HG03025 (cell line): ENCODE results near the gene MIS18BP1.
"Not testable (repeated sequence)": the region's sequence is repeated elsewhere in the genome, so short reads cannot be mapped to it uniquely, and the experiment has no call there.

Source experiments
- ATAC-seq: cut with Tn5 transposase; IDR thresholded peaks from one replicate; pipeline ENCODE4 v1.9.1; 2021; ENCODE audit warnings: mild to moderate bottlenecking, moderate library complexity; ENCODE audit not compliant: unreplicated experiment, low FRiP score

Gene MIS18BP1

GRCh38 chr14:45253070-45253753 is at the start of gene MIS18BP1:
Gene MIS18BP1, minus strand, starts transcription at chr14:45253202. Its CDS starts 5,916 bp downstream, at chr14:45247286.
- ATAC-seq: peak; percentile 82

- ATAC-seq: no peak
Observed at GRCh38 chr14:45298423-45299117, 45.6 kb upstream of the MIS18BP1 start.

GRCh38 chr14:45294796-45295195 is 41.8 kb upstream of the MIS18BP1 start:
- ATAC-seq: not testable (repeated sequence)

- no peak for ATAC-seq
Observed at GRCh38 chr14:45290547-45290946, 37.5 kb upstream of the MIS18BP1 start.

DNA sequence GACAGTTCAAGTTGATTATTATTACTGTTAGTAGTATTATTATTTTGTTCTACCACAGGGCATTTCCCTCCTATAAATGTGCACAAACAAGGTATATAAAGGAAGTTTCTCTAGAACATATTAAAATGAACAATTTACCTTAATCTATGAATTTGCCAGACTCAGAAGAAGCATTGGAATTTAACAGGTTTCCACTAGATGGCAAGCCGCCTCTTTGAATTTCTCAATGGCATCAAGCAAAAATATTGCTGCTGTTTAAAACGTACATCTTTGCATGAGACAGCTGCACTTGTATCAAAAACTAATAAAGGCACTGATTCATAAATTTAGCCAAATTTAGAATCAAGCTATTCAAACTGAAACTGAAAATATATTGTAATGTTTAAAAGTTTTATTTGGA is 34.6 kb upstream of the MIS18BP1 start:
- no peak for ATAC-seq

DNA sequence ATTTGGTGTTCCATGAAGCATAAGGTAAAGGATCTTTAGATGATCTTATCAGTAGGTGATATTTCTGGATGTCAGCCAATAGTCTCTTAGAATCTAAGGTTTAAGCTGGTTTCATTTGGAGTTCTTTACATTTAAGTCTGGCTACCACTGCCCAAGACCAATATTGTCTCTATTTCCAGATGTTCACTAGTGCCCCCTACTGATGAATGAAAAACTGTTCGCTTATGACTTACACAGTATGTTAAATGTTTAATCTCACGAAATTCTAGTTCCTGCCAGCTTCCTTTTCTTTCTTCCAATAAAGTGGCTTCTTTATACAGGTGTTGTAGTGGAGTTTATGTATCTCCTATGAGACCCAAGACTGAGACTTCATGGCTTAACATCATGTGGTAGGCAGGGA is 31.8 kb upstream of the MIS18BP1 start:
- ATAC-seq: no peak

- ATAC-seq: not testable (repeated sequence)
Observed at GRCh38 chr14:45281731-45282400, 28.9 kb upstream of the MIS18BP1 start.

- no peak for ATAC-seq
Observed at GRCh38 chr14:45271858-45272537, 19.0 kb upstream of the MIS18BP1 start.

DNA sequence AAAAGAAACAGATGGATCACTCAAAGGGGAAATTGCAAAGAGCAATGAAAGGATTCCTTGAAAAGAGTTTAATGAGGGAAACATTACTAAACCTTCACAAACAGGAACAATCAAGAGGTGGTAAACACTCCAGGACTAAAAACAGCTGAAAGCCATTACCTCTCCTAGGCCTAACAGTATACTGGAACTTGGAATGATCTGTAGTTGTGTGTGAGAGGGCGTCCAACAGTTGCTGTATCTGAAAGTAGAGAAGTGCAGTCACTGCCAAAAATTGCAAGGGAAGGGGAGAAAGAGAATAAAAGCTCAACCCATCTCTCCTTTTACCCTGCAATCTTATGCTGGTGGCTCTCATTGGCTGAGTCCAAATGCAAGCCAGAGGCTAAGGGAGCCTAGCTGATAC is 17.0 kb upstream of the MIS18BP1 start:
- ATAC-seq: no peak

DNA sequence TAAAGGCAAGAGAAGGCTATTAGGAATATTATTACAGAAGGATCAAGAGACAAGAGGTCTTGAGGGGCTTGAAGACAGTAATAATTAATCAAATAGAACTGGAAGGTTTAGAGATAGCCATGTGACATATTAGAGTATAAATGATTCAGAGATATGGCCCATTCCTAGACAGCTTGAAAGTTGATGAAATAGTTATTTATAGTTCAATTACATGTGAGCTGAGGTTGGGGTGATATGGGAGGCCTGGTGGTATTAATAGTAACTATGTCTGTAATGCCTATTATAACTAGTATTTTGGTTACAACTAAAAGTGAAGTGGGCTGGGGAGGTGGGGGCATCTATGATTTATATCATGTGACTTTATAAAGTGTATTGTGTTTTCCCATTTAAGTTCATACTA is 14.1 kb upstream of the MIS18BP1 start:
- ATAC-seq: no peak

DNA sequence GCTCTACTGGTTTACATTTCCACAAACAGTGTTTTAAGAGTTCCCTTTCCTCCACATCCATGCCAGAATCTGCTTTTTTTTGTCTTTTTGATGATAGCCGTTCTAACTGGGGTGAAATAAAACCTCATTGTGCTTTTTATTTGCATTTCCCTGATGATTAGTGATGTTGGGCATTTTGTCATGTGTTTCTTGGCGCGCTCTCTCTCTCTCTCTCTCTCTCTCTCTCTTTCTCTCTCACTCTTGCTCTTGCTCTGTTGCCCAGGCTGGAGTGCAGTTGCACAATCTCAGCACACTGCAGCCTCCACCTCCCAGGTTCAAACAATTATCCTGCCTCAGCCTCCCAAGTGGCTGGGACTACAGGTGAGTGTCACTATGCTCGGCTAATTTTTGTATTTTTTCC is 9.6 kb upstream of the MIS18BP1 start:
- ATAC-seq: no peak

DNA sequence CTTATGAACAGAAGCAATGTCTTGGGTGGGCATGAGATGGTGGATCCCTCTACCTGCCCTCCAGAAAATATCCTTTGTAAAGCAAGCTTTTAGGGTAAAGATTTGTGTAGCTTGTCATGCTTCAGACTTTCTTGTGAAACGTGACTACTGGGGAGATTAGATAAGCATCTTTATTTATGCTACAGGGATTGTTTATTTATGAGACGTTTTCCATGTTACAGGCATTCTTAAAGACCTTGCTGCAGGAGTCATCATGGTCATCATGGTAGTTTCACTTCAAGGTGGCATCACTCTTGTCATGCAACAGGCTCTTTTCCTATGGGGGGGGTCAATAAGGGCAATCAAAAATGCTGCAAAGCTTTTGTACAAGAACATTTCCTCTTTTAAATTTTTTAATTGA is 8.2 kb upstream of the MIS18BP1 start:
- no peak for ATAC-seq

GRCh38 chr14:45258805-45259204 is 5.8 kb upstream of the MIS18BP1 start:
- no peak for ATAC-seq

- ATAC-seq: no peak
Observed at GRCh38 chr14:45258073-45258472, 5.1 kb upstream of the MIS18BP1 start.

GRCh38 chr14:45254771-45255170 is 1.8 kb upstream of the MIS18BP1 start:
- ATAC-seq: no peak

GRCh38 chr14:45253754-45254310 is 830 bp upstream of the MIS18BP1 start:
- ATAC-seq: no peak

DNA sequence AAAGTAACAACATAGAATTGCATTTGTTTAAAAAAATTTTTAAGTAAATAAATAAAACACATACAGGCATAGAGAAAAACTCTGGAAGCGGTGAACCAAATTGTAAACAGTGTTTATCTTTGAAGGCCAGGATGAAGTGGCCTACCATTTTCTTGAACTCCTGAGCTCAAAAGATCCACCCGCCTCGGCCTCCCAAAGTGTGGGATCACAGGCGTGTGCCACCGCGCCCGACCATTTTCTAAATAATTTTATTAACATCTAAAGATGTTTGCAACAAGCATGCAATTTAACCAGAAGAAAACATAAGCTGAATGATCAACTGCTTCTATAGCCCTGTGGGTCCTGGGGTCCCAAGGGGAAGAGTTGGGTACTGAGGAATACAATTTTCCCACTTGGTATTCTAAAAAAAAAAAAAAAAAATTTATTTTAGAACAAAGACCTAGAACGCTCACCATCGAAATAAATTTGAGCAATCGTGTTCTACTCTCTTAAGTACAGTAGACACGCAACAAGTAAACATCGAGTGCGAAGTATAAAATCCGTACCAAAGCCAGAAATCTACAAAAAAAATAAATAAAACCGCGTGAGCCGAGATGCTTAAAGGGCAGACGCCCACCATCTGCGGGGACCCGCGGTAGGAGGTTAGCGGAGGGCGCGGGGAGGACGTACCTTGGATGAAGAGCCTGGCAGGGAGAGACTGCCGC is 484 bp downstream of the MIS18BP1 start:
- no peak for ATAC-seq

GRCh38 chr14:45251912-45252311 is 1.1 kb downstream of the MIS18BP1 start:
- peak; percentile 42 for ATAC-seq

- ATAC-seq: peak; percentile 31
Observed at GRCh38 chr14:45249856-45250575, 3.0 kb downstream of the MIS18BP1 start.
